D341Med (cell line): ENCODE results near the gene EFCAB5.
"Not testable (repeated sequence)": the region's sequence is repeated elsewhere in the genome, so short reads cannot be mapped to it uniquely, and the experiment has no call there.

Experiments used
- DNase-seq: peaks from one replicate; pipeline ENCODE4 v3.0.0; 2012; ENCODE audit warnings: low spot score

Gene EFCAB5

DNA sequence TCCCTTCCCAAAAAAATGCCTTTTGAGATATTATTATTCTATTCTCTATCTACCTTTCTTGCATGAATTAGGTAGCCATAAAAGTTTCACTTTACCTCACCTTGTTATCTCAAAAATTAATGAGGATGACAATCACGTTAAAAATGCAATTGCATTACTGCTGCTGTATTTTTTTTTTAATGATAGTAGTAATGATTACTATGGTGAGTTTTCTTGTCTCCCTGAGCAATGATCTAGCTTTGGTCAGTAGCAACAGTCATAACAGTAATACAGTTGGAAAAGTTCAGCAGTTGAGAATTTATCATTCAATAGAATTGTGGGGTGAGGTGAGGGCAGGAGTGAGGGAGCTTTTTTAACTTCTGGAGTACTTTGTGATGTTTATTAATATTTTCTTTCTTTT is at the start of gene EFCAB5:
TSS of gene EFCAB5 (plus strand) at position 301 of the 400 bp plus-strand sequence. CDS start 163 bp downstream, outside the sequence.
- no peak for DNase-seq

DNA sequence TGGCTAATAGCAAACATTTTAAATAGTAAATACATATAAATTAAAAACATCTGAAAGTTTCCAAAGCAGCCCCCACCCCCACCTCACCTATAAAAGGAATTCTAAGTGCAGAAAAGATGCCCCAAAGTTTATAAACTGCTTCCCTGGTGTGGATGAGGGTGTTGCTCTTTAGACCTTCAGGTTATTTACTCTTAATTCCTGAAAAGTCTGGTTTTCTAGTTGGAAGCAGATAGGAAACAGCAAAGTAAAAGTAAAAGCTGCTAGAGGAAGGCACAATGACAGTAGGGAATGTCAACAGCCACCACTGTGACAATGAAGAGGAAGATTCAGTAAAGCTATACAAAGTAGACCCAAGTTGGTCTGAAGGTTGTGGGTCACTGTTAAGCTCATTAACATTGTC is 49.2 kb upstream of the EFCAB5 start:
- DNase-seq: no peak

DNA sequence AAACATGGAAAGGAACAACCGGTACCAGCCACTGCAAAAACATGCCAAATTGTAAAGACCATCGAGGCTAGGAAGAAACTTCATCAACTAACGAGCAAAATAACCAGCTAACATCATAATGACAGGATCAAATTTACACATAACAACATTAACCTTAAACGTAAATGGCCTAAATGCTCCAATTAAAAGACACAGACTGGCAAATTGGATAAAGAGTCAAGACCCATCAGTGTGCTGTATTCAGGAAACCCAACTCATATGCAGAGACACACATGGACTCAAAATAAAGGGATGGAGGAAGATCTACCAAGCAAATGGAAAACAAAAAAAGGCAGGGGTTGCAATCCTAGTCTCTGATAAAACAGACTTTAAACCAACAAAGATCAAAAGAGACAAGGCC is 44.3 kb upstream of the EFCAB5 start:
- DNase-seq: not testable (repeated sequence)

DNA sequence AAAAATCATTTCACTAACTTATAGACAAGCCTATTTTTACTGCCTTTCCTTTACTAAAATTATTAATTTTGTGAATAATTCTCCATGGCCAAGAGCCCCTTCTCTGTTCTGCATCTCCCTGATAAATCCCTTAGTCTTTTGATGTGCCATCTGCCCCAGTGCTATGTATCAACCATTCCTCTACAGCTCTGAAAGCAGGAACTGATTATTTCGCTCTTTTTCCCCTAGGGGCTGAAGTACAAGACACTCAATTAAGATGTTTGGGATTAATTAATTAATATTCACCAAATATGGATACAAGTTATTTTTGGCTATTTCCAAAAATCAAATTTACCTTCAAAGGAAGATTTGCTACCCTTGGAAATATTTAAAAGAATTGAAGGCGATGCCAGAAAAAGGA is 38.0 kb upstream of the EFCAB5 start:
- peak; percentile 46 for DNase-seq

DNA sequence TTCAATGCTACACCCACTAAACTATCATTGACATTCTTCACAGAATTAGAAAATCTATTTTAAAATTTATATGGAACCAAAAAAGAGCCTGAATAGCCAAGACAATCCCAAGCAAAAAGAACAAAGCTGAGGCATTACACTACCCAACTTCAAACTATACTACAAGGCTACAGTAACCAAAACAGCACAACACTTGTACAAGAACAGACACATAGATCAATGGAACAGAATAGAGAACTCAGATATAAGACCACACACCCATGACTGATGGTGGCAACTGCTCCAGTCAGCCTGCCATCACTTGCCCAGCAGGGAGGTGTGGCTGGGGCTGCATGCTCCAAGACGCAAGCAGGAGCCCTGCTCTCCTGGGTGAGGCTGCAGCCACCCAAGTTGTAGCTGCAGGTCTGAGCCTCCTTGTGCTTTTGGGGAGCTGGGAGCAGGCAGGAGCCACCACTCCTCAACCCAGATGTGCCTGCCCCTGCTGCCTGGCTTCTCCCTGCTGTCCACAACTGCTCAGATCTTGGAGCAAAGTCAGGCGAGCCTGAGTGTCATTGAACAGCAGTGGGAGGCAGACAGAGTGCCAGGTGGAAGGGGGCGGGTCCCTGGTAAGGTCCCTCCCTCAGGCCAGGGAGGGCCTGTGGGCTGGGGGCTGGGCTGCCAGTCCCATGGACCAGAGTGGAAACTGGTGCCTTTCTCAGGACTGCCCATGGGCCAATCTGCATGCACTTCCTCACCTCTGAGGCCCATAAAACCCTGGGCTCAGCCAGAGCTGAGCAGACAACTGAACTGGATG is 36.2 kb upstream of the EFCAB5 start:
- no peak for DNase-seq

DNA sequence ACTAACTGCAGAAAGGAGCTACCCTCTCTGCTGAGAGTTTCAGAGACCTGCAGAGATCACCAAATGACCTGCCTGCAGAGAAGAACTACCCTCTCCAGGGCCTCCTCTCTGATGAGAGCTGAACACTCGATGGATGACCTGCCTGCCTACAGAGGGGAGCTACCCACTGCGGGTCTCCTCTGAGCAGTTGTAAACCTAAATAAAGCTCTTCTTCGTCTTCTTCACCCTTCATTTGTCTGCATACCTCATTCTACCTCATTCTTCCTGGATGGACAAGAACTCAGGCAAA is 35.6 kb upstream of the EFCAB5 start:
- no peak for DNase-seq

DNA sequence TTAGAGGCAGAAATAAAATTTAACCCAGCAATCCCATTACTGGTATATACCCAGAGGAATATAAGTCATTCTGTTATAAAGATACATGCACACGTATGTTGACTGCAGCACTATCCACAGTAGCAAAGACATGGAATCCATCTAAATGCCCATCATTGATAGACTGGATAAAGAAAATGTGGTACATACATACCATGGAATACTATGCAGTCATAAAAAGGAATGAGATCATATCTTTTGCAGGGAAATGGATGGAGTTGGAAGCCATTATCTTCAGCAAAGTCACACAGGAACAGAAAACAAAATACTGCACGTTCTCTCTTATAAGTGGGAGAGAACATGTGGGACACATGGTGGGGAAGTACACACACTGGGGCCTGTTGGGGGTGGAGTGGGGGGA is 34.5 kb upstream of the EFCAB5 start:
- no peak for DNase-seq

DNA sequence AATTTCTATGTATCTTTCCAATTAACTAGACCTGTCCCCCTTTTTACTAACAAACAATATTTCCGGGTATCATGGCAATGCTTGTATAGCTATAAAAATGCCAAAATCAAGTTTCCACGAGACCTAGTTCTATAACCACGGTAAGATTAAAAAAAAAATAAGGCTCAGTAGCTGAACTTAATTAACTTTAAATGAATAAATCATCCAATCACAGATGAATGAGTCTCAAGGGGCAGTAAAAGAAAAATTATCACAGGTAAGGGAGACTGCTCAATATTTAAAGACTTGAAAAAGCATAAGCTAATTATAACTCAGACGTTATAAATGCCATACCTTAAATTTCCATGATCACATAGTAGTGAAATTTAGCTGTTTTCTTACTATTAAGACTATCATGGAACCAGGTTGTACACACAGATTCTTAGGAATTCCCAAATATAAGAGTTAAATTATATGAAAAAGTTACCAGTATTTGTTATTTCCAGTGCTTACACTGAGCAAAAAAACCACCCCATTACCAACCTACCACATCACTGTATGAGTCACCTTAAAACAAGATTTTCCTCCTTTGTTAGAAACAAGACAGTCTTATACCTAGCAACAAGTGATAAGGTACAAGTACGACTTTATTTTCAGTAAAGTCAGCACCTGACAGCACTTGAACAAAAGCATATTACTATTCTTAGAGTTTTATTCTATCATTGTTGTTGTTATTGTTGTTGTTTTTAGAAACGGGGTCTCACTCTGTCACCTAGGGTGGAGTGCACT is 32.0 kb upstream of the EFCAB5 start:
- DNase-seq: no peak

DNA sequence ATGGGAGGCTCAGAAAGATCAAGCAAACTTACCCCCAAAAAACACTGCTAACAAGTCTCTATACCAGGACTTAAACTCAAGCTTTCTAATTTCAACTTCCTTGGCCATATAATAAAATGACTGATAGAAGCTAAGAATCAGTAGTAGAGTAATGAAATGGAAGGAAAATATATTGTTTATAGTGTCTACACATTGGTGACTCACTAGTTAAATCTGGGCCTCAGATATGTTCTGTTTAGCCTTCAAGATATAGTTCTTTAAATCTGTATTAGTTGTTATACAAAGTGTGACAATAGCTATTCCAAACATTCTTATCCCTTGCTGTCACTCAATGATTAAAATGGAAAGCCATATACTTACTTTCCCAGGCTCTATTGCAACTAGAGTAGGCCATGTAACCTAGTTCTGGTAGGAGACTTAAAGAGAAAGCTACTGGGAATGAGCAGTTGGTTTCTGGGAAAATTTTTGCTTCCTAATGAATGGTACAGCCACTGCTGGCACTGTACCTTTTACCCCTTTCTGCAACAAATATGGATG is 29.7 kb upstream of the EFCAB5 start:
- DNase-seq: no peak

DNA sequence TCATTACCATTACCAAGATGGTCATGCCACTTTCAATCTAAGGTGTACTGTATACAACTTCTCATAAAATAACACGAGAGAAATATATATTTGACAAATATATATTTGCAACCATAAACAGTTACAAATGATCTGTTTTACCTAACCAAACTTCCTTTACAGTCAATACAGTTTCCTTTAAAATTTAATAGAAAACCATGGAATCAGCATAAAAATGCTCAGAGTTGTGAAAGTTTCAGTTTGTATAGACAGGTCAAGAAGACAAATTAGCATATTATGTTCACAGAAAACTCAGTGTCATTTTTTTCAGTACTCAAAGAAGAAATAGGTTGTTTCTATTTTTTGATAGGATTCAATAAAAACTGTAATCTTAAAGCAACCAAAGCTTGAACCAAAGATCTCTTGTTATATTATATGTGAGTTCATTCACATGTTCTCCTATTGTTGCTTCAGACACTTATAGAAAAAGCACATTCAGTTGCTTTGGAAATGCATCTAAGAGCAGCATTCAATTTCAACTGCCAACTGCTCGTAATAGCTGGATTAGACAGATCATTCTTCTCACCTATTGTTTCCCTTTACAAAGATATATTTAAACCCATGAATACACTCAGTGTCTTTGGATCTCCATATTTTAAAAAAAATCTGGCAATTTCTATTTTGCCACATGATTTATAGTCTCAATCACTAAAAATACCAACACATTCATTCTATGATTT is 26.5 kb upstream of the EFCAB5 start:
- DNase-seq: no peak

DNA sequence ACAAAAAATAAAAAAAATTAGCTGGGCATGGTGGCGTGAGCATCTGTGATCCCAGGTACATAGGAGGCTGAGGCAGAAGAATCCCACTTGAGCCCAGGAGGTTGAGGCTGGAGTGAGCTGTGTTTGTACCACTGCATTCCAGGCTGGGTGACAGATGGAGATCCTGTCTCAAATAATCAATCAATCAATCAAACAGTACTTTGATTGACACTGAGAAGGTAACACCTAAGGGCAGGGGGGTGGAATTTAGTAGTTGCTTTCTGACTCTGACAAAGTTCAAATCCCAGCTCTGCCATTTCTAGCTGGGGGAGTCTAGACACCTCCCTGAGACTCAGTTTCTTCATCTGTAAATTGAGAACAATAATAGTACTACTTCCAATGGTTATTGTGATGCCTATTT is 23.4 kb upstream of the EFCAB5 start:
- no peak for DNase-seq

DNA sequence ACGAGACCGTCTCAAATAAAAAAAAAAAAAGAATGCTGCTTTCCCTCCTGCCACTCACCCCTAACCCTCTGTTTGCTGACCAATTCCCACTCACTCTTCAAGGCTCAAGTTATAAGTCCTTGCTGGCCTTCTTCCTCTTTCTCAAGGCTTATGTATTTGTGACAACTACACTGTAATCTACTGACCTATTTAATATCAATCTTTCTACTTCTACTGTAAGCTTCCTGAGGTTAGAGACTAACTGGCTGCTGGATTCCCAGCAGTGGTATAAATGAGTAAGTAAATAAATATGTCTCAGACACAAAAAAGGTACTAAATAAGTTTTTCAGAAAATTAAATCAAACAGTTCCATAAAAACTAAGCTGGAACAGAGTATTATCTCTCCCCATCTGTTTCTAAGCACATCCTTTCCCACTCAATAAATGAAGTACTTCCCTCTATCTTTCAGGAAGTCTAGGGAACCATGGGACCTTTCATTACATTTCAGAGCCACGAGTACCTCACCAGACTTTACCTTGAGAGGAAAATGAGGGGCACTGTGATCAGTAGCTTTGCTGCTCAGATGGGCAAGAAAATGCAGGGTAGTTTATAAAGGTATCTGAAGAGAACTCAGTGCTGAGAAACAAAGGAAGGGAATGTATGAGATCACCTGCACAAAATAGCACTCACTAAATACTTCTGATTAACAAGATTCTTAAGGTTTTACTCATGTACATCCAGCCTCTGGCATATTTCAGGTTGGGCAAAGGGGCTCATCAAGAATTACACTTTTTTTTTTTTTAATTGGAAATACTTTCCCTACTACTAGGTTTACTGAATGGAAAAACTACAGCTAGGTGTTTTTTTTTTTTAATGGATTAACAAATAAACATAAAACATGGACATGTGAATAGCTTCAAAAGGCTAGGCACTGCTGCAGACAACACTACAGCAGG is 22.2 kb upstream of the EFCAB5 start:
- no peak for DNase-seq

DNA sequence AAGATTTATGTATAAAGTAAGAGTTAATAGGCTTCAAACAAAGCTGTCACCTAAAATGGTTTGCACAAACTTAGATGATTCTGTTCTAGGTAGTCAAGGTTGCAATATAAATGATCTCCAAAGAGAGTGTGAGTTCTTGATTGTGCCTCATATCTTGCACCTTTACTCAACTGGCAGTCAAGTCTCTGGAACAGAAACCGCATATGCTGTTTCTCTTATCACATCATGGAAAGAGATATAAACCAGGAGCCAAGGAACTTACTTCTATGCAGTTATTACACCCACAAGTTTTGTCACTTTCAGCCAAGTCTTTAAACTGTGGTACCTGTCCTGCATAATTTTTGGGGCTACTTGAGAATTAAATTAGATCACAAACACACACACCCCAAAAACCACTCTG is 16.6 kb upstream of the EFCAB5 start:
- DNase-seq: no peak

DNA sequence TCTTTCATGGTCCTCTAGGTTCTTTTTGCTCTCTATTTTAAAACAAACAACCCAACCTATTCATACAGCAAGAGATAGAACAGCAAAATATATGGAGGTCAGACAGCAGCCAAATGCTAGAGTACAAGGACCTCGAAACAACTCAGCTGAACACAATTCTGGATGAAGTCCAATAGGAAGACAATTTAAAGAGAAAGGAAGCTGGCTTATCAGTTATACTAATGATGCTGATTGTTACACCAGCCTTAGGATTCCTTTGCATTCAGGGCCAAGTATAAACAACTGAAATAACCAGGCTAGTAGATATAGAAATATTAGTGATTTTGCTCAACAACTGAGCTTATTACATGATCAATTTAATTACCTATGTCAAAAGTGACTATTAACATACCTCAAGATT is 13.9 kb upstream of the EFCAB5 start:
- no peak for DNase-seq

DNA sequence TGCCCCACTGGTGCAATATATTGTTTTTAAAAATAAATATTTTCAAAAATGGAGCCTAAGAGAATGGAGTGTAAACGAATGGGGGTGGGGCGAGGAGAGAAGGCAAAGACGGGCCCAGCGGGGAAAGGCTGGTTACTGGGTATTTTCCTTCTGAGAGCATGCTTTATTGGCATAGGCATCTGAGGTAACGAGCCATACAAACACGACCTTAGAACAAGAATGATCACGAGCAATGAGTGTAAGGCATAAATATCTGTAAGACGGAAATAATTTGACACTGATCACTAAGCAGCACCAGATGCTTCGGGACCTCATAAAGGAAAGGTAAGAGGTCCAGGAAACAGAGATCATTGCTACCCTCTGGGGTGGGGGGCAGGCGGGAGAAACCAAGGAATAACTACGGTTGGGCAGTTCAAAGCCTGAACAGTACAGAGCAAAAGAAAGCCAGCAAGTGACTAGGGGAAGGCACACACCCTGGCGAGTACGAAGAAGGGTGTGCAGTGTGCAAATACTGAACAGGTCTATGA is 12.4 kb upstream of the EFCAB5 start:
- DNase-seq: peak; percentile 62

DNA sequence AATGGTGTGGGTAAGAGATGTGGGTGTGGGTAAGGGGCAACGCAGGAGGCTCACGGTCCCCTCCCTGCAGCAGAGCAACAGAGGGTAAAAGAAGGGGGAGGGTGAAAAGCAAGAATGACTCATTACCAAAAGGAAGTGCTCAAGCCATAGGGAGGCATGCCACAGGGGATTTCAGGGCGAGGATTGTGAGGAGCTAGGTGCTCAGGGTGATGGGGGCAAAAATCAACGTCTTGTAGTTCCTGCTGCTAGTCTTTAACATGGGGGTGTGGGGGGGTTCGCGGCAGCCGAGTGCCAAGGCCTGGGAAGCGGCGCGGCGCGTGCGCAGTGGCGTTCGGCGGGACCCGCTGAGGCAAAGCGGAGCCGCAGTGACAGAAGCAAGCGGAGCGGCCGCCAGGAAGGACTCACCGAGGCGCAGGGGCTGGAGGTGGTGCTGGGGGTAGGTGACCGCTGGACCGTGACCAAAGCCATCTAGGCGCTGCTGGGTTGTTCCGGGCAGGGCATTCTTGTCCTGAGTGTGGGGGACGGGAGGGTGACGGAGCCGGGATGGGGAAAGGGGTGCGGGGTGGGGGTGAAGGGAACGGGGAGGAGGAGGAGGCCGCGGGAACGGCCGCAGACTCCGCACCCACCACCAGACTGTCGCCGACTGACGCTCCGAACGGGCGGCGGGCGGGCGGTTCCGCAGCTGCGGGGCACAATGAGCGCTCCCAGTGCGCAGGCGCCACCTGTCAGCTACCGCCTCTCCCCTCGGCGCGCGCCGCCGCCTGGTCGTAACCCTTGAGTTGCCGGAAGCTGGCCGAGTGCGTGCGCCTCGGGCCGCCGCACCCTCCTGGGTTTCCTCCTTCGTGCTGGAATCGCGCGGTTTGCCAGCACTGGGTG is 11.7 kb upstream of the EFCAB5 start, which contains the start of gene SSH2:
TSS of gene SSH2 (minus strand) at position 696 of the 876 bp plus-strand sequence. CDS start at position 468, 228 bp downstream.
- peak; percentile 98 for DNase-seq

DNA sequence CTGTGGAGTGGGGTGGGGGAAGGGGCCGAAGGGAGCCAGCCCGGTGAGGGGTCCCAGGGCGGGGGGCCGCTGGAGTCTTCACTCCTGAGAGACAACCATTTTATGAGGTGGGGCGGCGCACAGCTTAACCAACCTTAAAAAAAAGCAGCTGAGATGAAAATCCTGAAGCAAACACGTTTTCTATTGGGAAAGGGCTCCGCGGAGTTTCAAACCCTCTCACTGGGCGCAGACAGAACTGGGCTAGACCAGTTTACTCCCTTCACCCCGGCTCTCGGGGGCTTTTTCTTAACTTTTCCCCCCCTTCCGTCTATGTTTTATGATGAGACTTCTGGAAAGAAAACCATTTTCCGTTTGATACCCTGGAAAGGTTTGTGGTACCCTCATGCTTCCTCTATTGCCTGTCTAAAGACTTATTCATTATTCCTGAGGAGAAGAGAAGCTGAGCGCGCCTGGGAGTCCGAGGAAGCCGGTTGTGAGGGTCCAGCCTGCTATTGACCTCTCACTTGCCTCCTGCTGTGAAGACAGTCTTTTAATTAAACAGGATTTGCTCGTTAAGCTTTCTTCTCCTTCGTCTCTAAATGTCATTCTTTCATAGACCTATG is 10.9 kb upstream of the EFCAB5 start:
- DNase-seq: no peak

DNA sequence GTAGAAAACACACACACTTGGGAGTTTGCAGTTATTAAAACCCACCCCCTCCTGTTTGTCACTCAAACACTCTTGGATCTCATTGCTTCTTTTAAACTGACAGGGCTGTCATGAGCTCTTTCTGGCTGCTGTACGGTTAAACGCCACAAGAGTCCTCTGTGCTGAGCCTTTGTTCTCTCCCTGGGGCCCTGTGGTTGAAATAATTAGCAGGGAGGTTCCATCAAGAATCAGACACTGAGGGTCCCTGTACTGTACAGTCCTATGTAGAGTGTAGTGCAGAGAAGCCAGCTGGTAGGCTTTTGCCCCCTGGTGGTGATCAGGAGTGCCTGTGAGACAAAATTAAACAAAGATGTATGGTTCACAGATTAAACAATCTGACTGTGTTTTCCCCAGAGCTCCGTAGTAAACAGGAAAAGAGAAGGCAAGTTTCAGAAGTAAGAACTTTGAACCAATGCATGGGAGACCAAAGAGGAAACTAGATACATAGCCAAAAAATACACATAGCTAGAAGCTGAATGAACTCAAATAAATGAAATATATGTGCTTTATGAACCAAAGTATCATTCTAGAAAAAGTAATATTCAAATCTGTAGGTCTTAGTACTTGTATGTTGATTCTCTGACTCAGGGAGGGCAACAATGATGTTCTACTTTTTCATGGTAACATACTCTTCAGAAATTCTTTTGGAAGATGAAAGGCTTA is 10.1 kb upstream of the EFCAB5 start:
- DNase-seq: peak; percentile 83

DNA sequence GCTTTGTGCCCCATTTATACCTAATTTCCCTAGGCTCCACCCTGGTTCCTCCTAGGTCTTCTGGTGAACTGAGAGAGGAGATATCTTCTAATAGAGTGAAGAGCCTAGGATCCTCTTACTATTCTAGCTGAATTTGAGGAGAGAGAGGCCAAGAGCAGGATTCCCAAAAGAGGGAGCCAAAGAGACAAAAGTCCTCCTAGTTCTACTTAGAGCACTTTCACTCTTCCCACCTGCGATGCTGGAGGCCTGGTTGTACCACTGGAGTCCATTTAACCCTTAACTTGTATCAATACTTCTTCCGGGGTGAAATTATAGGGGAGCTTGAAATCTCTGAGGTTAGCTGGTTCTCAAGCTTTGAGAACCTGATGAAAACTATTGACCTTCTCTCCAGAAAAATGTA is 8.1 kb upstream of the EFCAB5 start:
- peak; percentile 54 for DNase-seq
